Cortex of kidney (tissue), 1 donor: ENCODE data around the gene INAFM1.

Experiments used
- DNase-seq: peaks from one replicate; lab custom pipeline; 2025; lab: John Stamatoyannopoulos, UW

The INAFM1 gene

GRCh38 chr19:47274071-47274890 is at the start of gene INAFM1:
TSS of gene INAFM1 (plus strand) at chr19:47274885. CDS start at chr19:47274920, 35 bp downstream.
- DNase-seq, result no peak

GRCh38 chr19:47225746-47226425 is 48.8 kb upstream of the INAFM1 start:
- DNase-seq, result peak; percentile 51

GRCh38 chr19:47226426-47227351 is 48.0 kb upstream of the INAFM1 start:
- DNase-seq, result no peak

GRCh38 chr19:47227352-47228167 is 47.1 kb upstream of the INAFM1 start:
- no peak for DNase-seq

- no peak for DNase-seq
Observed at GRCh38 chr19:47228168-47228936, 46.3 kb upstream of the INAFM1 start.

- DNase-seq, result no peak
Observed at GRCh38 chr19:47228937-47229675, 45.6 kb upstream of the INAFM1 start.

GRCh38 chr19:47229676-47230053 is 45.0 kb upstream of the INAFM1 start:
- DNase-seq, result no peak

GRCh38 chr19:47230054-47230920 is 44.4 kb upstream of the INAFM1 start:
- DNase-seq, result no peak

GRCh38 chr19:47230921-47231214 is 43.8 kb upstream of the INAFM1 start, which contains the start of gene BBC3:
TSS of gene BBC3 (minus strand) at chr19:47231199. CDS start at chr19:47228431, 2,768 bp downstream.
- DNase-seq, result no peak

GRCh38 chr19:47231215-47232054 is 43.2 kb upstream of the INAFM1 start:
- no peak for DNase-seq

- DNase-seq, result no peak
Observed at GRCh38 chr19:47232422-47233211, 42.1 kb upstream of the INAFM1 start.

GRCh38 chr19:47236072-47236675 is 38.5 kb upstream of the INAFM1 start:
- DNase-seq, result no peak

- DNase-seq, result no peak
Observed at GRCh38 chr19:47239152-47239551, 35.5 kb upstream of the INAFM1 start.

GRCh38 chr19:47239610-47240296 is 34.9 kb upstream of the INAFM1 start:
- no peak for DNase-seq

GRCh38 chr19:47240556-47240955 is 34.1 kb upstream of the INAFM1 start:
- no peak for DNase-seq
